Stimulated activated CD8-positive, alpha-beta memory T cell treated with anti-CD3 and anti-CD28 coated beads, Interleukin-15, amount 100 ng/mL, for 4 hours (primary cell): ENCODE measurements around the gene BEND2.

ENCODE experiments used
- DNase-seq, 2 donors: peaks; one replicate each; pipeline ENCODE4 v3.0.0-alpha.2; 2020; ENCODE audit warnings: low read depth in 2 of 2

The BEND2 gene

DNA sequence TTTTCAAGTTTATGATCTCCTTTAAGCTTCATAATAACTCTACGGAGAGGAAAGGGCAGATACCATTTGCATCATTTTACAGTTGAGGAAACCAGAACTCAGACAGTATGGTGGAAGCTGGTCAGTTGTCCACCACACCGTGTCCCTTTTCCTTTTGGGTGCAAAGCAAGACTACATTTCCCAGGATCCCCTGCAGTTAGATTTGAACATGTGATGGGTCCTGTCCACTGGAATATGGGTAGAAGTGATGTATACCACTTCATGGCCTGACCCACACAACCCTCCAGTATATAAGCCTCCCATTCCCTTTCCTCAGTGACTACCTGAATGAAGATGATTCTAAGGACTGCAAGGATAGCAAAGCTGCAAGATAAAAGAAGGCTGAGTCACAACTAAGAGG lies 74.7 kb downstream of the BEND2 start:
- DNase-seq: no peak

DNA sequence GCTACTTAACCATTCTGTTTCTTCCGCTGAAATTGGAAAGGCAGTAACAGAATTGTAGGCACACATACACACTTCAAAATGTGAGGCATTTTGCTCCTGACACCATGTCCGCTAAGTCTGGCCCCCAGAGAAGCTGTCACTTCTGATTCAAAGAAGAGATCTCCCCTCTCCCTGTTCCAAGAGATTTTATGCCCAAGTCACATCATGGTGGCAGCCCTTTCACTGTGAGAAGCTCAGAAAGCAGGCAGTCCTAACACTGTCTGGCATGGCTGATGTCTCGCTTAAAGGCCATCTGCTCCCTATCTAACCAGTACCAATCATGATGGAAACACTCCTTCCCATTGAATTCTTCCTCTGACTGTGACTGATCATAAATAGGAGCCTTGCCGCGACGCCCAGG lies 83.9 kb downstream of the BEND2 start:
- no peak for DNase-seq

DNA sequence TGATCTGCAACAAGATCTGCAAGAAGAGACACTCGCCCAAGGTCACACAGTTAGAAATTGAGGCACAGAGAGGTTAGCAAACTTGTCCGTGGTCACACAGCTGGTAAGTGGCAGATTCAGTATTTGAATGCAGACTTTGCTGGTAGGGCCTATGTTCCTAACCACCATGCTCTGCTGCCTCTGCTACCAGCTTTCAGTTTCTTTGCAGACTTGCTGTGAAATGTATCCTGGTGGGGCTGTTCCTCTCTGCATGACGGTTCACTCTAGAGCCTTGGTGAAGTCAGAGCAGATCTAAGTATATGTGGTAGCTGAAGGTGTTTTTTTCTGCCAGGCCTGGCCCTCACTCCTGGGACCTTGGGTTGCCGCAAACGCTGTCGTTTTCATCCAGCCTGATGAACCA lies 87.1 kb downstream of the BEND2 start:
- no peak for DNase-seq

DNA sequence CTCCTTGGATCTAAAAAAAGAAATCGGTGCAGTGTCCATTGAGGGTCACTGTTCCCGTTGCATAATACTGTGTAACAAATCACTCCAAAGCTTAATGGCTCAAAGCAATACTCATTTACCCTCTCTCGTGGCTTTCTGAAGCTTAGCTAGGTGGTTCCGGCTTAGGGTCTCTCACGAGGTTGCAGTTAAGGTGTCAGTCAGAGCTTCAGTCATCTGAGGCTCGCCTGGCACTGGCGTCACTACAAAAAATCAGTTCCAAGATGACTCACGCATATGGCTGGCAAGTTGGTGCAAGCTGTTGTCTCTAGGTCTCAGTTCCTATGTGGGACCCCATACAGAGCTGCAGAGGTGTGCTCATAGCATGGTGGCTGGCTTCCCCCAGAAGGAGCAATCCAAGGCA lies 91.0 kb downstream of the BEND2 start:
- no peak for DNase-seq

DNA sequence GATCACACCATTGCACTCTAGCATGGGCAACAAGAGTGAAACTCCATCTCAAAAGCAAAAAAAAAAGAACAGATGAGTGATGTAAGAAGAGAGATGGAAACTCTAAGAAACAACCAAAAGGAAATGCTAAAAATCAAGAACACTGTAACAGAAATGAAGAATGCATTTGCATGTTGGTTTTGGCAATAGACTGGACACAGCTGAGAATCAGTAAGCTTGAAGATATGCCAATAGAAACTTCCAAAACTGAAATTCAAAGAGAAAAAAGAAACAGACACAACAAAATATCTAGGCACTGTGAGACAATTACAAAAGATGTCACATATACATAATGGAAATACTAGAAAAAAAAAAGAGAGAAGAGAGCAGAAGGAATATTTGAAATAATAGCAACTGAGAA lies 93.7 kb downstream of the BEND2 start:
- DNase-seq: no peak

DNA sequence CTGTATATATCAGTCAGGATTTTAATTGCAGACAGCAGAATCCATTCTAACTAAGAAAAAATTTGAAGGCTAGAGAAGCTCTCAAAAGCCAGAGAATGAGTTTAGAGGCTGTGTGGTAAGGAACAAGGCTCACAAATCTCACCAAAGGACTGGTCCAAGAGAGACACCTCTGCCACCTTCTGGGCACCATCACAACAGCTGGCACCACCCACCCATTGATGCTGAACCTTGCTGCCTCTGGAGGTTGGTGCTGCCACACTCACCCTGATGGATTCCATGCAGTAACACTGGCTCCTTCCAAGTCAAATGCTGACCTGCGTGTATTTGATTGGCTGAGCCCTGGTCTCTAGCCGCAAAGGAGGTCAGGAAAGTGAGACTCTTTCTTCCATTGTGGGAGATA lies 100.8 kb downstream of the BEND2 start:
- no peak for DNase-seq
